Mesothelial cell of epicardium (in vitro differentiated cells): ENCODE measurements around the gene ATG101. TPM values are rescaled to one million over a fixed set of nuclear protein-coding genes. Genes with fewer than 3 reads are reported as not detected.

Source experiments
- DNase-seq, 2 experiments: peaks; one replicate each; pipeline ENCODE4 v3.0.0; 2021; ENCODE audit warnings: low spot score in 2 of 2; ENCODE audit not compliant: unreplicated experiment in 2 of 2
- H3K27ac Mint-ChIP-seq: 2 replicates; pipeline ENCODE4 v1.8.0; 2021; ENCODE audit warnings: mixed read lengths
- H3K27me3 Mint-ChIP-seq: 2 replicates; pipeline ENCODE4 v1.8.0; 2021; ENCODE audit warnings: low read depth, mixed read lengths
- H3K36me3 Mint-ChIP-seq: 2 replicates; pipeline ENCODE4 v1.8.0; 2021; ENCODE audit warnings: mixed read lengths
- H3K4me1 Mint-ChIP-seq: 2 replicates; pipeline ENCODE4 v1.8.0; 2021; ENCODE audit warnings: mixed read lengths
- H3K4me3 Mint-ChIP-seq: 2 replicates; pipeline ENCODE4 v1.8.0; 2021; ENCODE audit warnings: mild to moderate bottlenecking, moderate library complexity, mixed read lengths
- H3K9me3 Mint-ChIP-seq: 2 replicates; pipeline ENCODE4 v1.8.0; 2021; ENCODE audit warnings: mixed read lengths
- CTCF ChIP-seq: fragments of 200-600 bp; sonication (generic); IDR thresholded peaks from one replicate; pipeline ENCODE4 v1.5.0; 2021; ENCODE audit warnings: antibody characterized with exemption; ENCODE audit not compliant: unreplicated experiment
- total RNA-seq: library from RNA; stranded (reverse); gene quantifications from 3 replicates; pipeline ENCODE4 v1.2.1, GENCODE V29; 2021

Gene ATG101
- total RNA-seq, 1 donor from 2014 or later, result 32.8 TPM

DNA sequence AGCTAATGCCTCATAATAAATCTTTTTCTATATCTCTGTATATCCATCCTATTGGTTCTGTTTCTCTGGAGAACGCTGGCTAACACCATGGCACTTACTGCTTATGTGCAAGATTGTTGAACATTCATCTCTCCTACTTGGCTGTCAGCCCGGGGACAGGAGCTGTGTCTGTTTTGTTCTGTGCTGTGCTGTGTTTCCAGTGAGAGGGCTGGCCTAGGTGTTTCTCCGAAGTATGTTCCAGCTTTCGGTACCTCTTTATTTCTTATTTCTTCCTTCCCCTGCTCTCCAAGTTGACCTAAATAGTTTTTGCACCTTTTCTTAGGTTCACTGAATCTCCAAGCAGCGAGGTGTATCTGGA, 37.4 kb upstream of the ATG101 start:
- Mint-ChIP-seq H3K36me3 (no peaks in the 10 kb centered on the region), H3K27ac (peak overlapping the region; percentile 97), H3K27me3 (peaks cover 25% of the 10 kb centered on the region), H3K4me1 (peaks cover 26% of the 10 kb centered on the region), H3K9me3 (no peaks in the 10 kb centered on the region), H3K4me3 (peak overlapping the region; percentile 66)
- no peak for TF ChIP-seq CTCF
- no peak for DNase-seq

DNA sequence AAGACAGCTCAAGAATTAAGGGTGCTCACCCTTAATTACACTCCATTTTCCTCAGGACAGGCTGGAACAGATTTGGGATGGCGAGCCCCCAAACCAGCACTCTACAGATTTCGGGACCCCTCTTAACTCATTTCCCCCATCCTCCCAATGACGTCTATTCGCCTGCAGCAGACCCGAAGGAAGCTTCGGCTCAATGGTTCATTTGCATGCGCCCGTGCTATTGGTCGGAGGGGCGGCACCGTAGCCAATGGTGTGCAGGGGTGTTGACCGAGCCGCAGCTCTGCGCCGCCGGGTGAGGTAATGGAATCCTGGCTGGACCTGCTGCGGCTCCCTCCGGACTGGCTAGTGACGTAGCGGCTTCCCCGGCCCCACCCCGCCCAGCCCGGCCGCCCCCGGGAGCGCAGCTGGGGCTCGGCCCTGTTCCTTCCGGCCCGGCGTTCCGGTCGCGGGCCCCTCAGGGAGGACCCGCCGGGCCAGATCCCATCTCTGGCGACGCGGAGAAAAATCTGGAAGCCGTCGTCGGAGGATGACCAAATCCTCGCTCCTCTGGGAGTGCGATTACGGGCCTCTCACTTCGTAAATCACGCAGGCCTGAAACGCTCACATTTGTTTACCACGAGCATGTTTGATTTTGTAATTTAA, 36.9 kb upstream of the ATG101 start:
- H3K27me3 Mint-ChIP-seq, result peaks cover 27% of the 10 kb centered on the region

GRCh38 chr12:52033446-52034140, 36.2 kb upstream of the ATG101 start:
- Mint-ChIP-seq H3K4me3 (peak overlapping the region; percentile 55), H3K36me3 (no peaks in the 10 kb centered on the region), H3K4me1 (peaks cover 32% of the 10 kb centered on the region), H3K9me3 (no peaks in the 10 kb centered on the region), H3K27ac (peak overlapping the region; percentile 91), H3K27me3 (peaks cover 31% of the 10 kb centered on the region)
- no peak for TF ChIP-seq CTCF
- DNase-seq, result no peak

More for the DNA sequence above, 36.9 kb upstream of the ATG101 start:
- Mint-ChIP-seq H3K4me1 (peaks cover 29% of the 10 kb centered on the region), H3K36me3 (no peaks in the 10 kb centered on the region), H3K9me3 (no peaks in the 10 kb centered on the region), H3K4me3 (peak overlapping the region; percentile 66), H3K27ac (peak overlapping the region; percentile 97)
- DNase-seq, result peak; percentile 90 to 91
- TF ChIP-seq CTCF, result no peak

DNA sequence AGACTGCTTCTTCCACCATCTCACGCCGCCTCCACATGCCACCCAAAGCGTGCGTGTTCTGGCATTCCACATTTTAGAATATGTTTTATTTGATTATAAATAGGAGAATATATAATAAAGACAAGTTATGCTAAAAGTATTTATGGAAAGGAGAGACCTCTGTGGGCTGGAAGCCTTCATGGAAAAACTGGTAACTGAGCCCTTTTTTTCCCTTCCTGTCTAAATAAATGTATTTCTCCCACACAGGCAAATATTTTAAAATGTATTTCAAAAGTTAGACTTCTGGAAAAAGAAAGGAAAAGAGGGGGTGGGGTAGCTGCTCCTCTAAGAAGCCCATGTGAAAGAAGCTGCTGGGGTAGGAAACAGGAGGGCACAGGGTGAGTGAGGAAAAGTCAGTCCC, 34.6 kb upstream of the ATG101 start:
- TF ChIP-seq CTCF, result no peak
- peaks cover 29% of the 10 kb centered on the region for H3K27me3 Mint-ChIP-seq
- no peak for DNase-seq
- peak overlapping the region; percentile 13 for H3K4me3 Mint-ChIP-seq
- H3K27ac Mint-ChIP-seq, result no peak overlapping the region
- H3K4me1 Mint-ChIP-seq, result peaks cover 29% of the 10 kb centered on the region
- no peaks in the 10 kb centered on the region for H3K36me3 Mint-ChIP-seq
- no peaks in the 10 kb centered on the region for H3K9me3 Mint-ChIP-seq

GRCh38 chr12:52035926-52036325, 33.9 kb upstream of the ATG101 start:
- no peak for DNase-seq
- H3K27ac Mint-ChIP-seq, result peak overlapping the region; percentile 87
- no peak for TF ChIP-seq CTCF
- peaks cover 29% of the 10 kb centered on the region for H3K4me1 Mint-ChIP-seq
- H3K27me3 Mint-ChIP-seq, result peaks cover 29% of the 10 kb centered on the region
- H3K9me3 Mint-ChIP-seq, result no peaks in the 10 kb centered on the region
- peak overlapping the region; percentile 61 for H3K4me3 Mint-ChIP-seq
- H3K36me3 Mint-ChIP-seq, result no peaks in the 10 kb centered on the region
